CD4-positive, alpha-beta T cell (primary cell): Measurements from ENCODE around the gene SMYD3. TPM values are rescaled to one million over a fixed set of nuclear protein-coding genes. Genes with fewer than 3 reads are reported as not detected.

ENCODE experiments used
- ATAC-seq: fragments of 200-7000 bp; cut with Tn5 transposase; one replicate; pipeline ENCODE4 v1.10.0; 2022; ENCODE audit warnings: mild to moderate bottlenecking; ENCODE audit not compliant: poor library complexity
- CTCF ChIA-PET: fragments of 350-600 bp; sonication (Branson Sonifier 250); formaldehyde crosslinking; loops from one replicate; lab custom pipeline; 2021; ENCODE audit warnings: antibody characterized with exemption, inconsistent platforms; lab: Charles Lee
- POLR2A ChIA-PET: fragments of 350-600 bp; sonication (Branson Sonifier 250); formaldehyde crosslinking; loops from one replicate; lab custom pipeline; 2021; ENCODE audit warnings: antibody characterized with exemption, inconsistent platforms; lab: Charles Lee
- DNase-seq, 14 experiments: peaks; one replicate each; pipeline ENCODE4 v3.0.0-alpha.2; 2013 to 2020; ENCODE audit warnings: mixed read lengths in 2 of 14
- H3K27ac ChIP-seq, 2 donors: one replicate each; pipeline versions ENCODE4 v1.5.1 to v1.7.0; 2013; ENCODE audit warnings: low read length in 2 of 2, low read depth in 1 of 2, mild to moderate bottlenecking in 1 of 2
- H3K27me3 ChIP-seq, 2 experiments: 1 replicate in 1 of 2; 2 replicates in 1 of 2; pipeline versions ENCODE4 v1.6.1 to v1.7.0; 2013; ENCODE audit warnings: low read length in 2 of 2, control low read depth in 1 of 2, mild to moderate bottlenecking in 1 of 2, moderate library complexity in 1 of 2; ENCODE audit not compliant: insufficient read depth in 2 of 2, control insufficient read depth in 1 of 2
- H3K36me3 ChIP-seq: one replicate; pipeline ENCODE4 v1.6.1; 2013; ENCODE audit warnings: low read length, control low read depth; ENCODE audit not compliant: insufficient read depth
- H3K4me1 ChIP-seq: one replicate; pipeline ENCODE4 v1.6.1; 2013; ENCODE audit warnings: low read length, control low read depth; ENCODE audit not compliant: insufficient read depth
- H3K4me3 ChIP-seq: one replicate; pipeline ENCODE4 v1.5.1; 2013; ENCODE audit warnings: mild to moderate bottlenecking, low read length, moderate library complexity
- H3K9me3 ChIP-seq, 2 experiments: 1 replicate in 1 of 2; 2 replicates in 1 of 2; pipeline versions ENCODE4 v1.6.1 to v1.7.0; 2013; ENCODE audit warnings: low read length in 2 of 2, mild to moderate bottlenecking in 2 of 2, control low read depth in 1 of 2, moderate library complexity in 1 of 2; ENCODE audit not compliant: control insufficient read depth in 1 of 2, insufficient read depth in 1 of 2
- H3K27ac Mint-ChIP-seq: one replicate; pipeline ENCODE4 v1.8.0; 2020; ENCODE audit warnings: mixed read lengths
- H3K27me3 Mint-ChIP-seq: one replicate; pipeline ENCODE4 v1.8.0; 2021; ENCODE audit warnings: mixed read lengths
- H3K36me3 Mint-ChIP-seq: one replicate; pipeline ENCODE4 v1.8.0; 2021; ENCODE audit warnings: low read depth, mixed read lengths
- H3K4me1 Mint-ChIP-seq: one replicate; pipeline ENCODE4 v1.8.0; 2021; ENCODE audit warnings: low read depth, mixed read lengths
- H3K4me3 Mint-ChIP-seq: one replicate; pipeline ENCODE4 v1.8.0; 2020; ENCODE audit warnings: mild to moderate bottlenecking, mixed read lengths
- H3K9me3 Mint-ChIP-seq: one replicate; pipeline ENCODE4 v1.8.0; 2020; ENCODE audit warnings: mixed read lengths
- CTCF ChIP-seq: fragments of 200-600 bp; IDR thresholded peaks from one replicate; pipeline ENCODE4 v1.8.0; 2022; ENCODE audit warnings: antibody characterized with exemption, mild to moderate bottlenecking
- intact Hi-C, 2 experiments: fragments of 100-400 bp; cut with DNase I in 1 of 2; cut with micrococcal nuclease in 1 of 2; formaldehyde crosslinking; loops; one replicate each; pipeline versions ENCODE4 v1.15.1 to v1.9.0; 2023 to 2025; cut with DNase I, micrococcal nuclease
- total RNA-seq, 174 experiments: library from RNA in 2 of 174; stranded (reverse) in 2 of 174; gene quantifications; one replicate each; pipeline ENCODE4 v1.2.3 and lab custom pipeline; 2021 to 2026

SMYD3 gene
- total RNA-seq, 2 experiments from 2014 or later = 18.8 to 19.6 TPM

- ATAC-seq (no peak), DNase-seq (no peak)
- H3K4me3 Mint-ChIP-seq = no peak overlapping the region
- peaks cover 13% of the 10 kb centered on the region for H3K36me3 Mint-ChIP-seq
- no peak overlapping the region for H3K27ac Mint-ChIP-seq
- H3K27me3 ChIP-seq = no peaks in the 10 kb centered on the region
- no peaks in the 10 kb centered on the region for H3K27me3 Mint-ChIP-seq
- no peaks in the 10 kb centered on the region for H3K9me3 ChIP-seq
- no peaks in the 10 kb centered on the region for H3K9me3 Mint-ChIP-seq
- no peaks in the 10 kb centered on the region for H3K4me1 ChIP-seq
- ChIA-PET POLR2A (no interaction called here), CTCF (no interaction called here)
- no peaks in the 10 kb centered on the region for H3K36me3 ChIP-seq
- TF ChIP-seq CTCF = no peak
- H3K4me1 Mint-ChIP-seq = no peaks in the 10 kb centered on the region
- no peak overlapping the region for H3K4me3 ChIP-seq
- H3K27ac ChIP-seq = no peak overlapping the region
- intact Hi-C loops = no loop called here
These were observed 211.1 kb downstream of the SMYD3 start for GRCh38 chr1:246295968-246296367.

GRCh38 chr1:246295340-246295739, 211.7 kb downstream of the SMYD3 start:
- Mint-ChIP-seq H3K27me3 (no peaks in the 10 kb centered on the region), H3K4me1 (no peaks in the 10 kb centered on the region), H3K36me3 (peaks cover 13% of the 10 kb centered on the region), H3K27ac (no peak overlapping the region), H3K9me3 (no peaks in the 10 kb centered on the region), H3K4me3 (no peak overlapping the region)
- POLR2A ChIA-PET = interaction anchor here (0.6 kb wide), 1 partner anchor 141 kb away, joined by 3 read pairs; no protein-coding TSS in a partner anchor
- H3K36me3 ChIP-seq = no peaks in the 10 kb centered on the region
- H3K27me3 ChIP-seq = no peaks in the 10 kb centered on the region
- no peak for TF ChIP-seq CTCF
- DNase-seq = no peak
- no peak for ATAC-seq
- CTCF ChIA-PET = no interaction called here
- no peaks in the 10 kb centered on the region for H3K4me1 ChIP-seq
- intact Hi-C loops = no loop called here
- H3K9me3 ChIP-seq = no peaks in the 10 kb centered on the region
- H3K4me3 ChIP-seq = no peak overlapping the region
- no peak overlapping the region for H3K27ac ChIP-seq

DNA sequence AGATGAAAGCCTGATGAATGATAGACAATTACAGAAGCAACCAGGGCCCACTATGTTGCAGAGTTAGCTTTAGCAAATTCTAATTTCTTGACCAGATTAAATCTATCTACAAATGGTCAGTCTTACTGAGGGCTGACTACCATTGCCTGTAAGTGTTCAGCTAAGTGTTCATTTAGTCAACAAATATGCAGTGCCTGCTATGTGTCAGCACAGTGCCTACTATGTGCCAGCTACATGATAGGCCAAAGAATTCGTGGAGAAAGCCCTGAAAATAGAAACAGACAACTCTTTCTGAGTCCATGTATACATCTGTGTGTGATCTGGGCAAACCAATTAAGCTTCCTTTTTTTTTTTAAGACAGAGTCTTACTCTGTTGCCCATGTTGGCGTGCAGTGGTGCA, 212.8 kb downstream of the SMYD3 start:
- Histone ChIP-seq H3K4me3 (no peak overlapping the region), H3K36me3 (no peaks in the 10 kb centered on the region), H3K27ac (no peak overlapping the region), H3K27me3 (no peaks in the 10 kb centered on the region), H3K4me1 (no peaks in the 10 kb centered on the region), H3K9me3 (no peaks in the 10 kb centered on the region)
- peaks cover 18% of the 10 kb centered on the region for H3K36me3 Mint-ChIP-seq
- intact Hi-C loops = no loop called here
- no peak for TF ChIP-seq CTCF
- DNase-seq (no peak), ATAC-seq (no peak)
- ChIA-PET POLR2A (no interaction called here), CTCF (no interaction called here)
- H3K27me3 Mint-ChIP-seq = no peaks in the 10 kb centered on the region
- no peak overlapping the region for H3K27ac Mint-ChIP-seq
- no peaks in the 10 kb centered on the region for H3K9me3 Mint-ChIP-seq
- no peaks in the 10 kb centered on the region for H3K4me1 Mint-ChIP-seq
- no peak overlapping the region for H3K4me3 Mint-ChIP-seq
